Right renal cortex interstitium (tissue), 3 donors: ENCODE data around the gene ARL14EP. TPM values are rescaled to one million over a fixed set of nuclear protein-coding genes. Genes with fewer than 3 reads are reported as not detected.
A peak's percentile ranks its signal among the peaks of the same experiment; 100 is the strongest.

Experiments
- DNase-seq, 3 donors: peaks; one replicate each; pipeline ENCODE4 v3.0.0-alpha.2; 2013; ENCODE audit warnings: low read depth in 3 of 3, low spot score in 2 of 3
- polyA plus RNA-seq, 3 donors: library from polyadenylated mRNA; unstranded; fragments of 120-200 nt; gene quantifications; one replicate each; pipeline ENCODE4 v1.2.1, GENCODE V29; 2013; ENCODE audit not compliant: insufficient read length in 3 of 3

Gene ARL14EP
- polyA plus RNA-seq, 3 donors = 63.0 to 68.2 (median 63.4) TPM

DNA sequence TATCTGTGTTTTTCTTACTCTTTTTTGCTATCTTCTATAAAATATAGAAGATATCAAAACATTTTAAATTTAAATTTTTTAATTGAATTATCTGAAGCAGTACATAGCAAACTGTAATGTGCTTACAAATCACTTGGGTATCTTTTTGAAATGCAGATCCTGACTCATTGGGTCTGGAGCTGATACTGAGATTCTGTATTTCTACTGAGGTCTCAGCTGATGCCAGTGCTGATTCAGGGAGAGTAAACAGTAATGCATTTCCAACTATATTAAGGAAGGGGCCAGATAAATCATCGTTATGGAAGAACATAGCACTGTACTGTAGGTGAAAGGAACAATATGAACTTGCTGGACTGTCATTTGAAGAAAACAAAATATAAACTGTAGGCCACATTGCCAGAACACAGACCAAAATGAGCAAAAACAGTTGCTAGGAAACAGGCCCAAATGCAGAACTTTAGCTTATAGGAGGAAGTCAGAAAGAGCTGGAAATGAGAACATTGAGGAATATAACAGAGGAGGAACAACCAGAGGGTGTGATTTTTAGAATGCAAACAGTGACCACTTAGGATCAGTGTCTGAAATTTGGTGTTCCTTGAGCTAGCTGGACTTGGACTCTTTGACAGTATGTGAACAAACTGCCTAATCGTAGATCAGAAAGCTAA, 3.3 kb downstream of the ARL14EP start:
- DNase-seq = no peak

DNA sequence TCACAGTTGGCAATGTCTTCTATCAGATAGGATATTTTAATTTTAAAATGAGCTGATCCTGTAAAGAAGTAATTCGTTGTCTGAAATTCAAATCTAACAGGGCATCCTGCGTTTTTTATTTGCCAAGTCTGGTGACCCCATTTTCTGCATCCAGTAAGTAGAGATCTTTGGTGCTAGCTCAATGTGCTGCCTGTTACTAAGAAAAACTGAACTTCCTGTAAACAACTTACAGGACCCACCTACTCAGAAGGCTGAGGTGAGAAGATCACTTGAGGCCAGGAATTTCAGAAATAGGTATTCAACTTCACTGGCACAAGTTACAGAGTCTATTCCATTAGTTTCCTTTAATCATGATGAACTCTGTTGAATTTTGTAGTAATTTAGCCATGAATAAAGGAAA, 4.0 kb downstream of the ARL14EP start:
- DNase-seq = no peak

DNA sequence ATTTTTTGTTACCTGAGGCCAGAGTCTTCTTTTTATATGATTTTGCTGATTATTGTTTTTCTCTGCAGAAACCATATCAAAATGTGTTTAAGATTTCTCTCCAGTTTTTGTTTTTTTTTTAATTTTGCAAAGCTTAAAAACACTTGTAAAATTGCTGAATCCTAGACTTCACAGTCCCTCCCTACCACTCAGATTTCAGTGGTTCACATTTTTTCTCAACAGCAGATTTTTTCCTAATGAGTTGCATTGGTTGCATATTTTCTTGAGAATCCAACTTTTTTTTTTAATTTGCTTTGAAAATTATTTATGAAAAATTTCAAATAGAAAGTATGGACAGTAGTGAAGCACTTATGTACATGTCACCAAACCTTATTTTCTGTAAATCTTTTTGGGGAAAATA, 5.8 kb downstream of the ARL14EP start:
- no peak for DNase-seq

DNA sequence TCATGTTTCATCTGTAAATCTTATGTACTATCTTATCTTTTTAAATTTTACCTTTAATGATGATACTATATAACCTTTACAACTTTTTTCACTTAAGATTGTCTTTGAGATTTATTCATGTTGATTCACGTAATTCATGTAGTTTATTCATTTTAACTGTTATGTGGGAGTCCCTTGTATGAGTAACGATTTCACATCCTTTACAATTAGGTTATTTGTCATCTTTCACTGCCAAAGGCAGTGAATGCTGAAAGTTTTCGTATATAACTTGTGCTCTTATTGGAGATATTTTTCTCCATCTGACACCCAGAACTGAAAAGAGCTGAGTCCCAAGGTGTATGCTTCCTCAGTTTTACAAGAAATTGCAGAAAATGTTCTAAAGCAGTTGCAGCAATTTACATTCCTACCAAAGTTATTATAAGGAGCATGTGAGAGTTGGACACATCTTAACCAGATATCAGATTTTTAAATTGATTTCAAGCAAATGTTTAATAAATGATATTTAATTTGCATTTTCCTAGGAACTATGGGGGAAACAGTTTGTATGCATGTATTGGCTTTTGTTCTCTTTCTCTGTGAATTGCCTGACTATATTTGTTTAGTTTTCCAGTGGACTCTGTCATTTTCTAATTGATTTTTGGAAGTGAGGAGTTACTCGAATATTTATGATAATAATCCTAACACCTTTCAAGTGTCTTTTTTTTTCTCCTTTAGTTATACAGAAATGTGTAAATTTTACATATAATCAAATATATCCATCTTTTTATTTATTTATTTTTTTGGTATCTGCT, 6.4 kb downstream of the ARL14EP start:
- no peak for DNase-seq

DNA sequence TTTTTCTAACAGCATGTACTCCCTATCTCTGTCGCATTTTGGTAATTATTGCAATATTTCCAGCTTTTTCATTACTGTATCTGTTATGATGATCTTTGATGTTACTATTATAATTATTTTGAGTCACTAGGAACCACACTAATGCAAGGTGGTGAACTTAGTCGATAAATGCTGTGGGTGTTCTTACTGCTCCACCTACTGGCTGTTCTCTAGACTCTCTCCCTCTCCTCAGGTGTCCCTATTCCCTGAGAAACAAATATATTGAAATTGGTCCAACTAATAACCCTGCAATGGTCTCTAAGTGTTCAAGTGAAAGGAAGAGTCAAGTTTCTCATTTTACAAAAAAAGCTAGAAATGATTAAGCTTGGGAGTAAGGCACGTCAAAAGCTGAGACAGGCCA, 10.5 kb downstream of the ARL14EP start:
- DNase-seq = no peak

DNA sequence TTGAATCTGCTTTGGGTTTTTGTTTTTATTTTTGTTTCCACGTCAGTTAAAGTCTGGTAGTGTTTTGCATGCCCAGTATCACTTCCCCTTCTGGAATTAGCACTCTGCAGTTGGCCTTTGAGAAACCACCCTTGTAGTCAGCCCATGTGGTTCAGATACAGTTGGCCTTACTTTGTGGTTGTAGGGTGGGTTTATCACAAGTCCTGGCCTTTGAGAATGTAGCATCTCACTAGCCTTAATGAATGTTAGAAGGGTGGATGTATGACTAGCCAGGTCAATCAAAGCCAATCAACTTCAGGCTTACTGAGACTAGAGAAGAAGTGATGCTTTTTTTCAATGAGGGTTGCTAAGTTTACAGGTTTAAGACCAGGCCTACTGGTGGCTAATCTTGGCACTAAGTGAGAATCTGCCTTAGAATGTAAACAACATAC, 19.8 kb downstream of the ARL14EP start:
- DNase-seq = no peak

DNA sequence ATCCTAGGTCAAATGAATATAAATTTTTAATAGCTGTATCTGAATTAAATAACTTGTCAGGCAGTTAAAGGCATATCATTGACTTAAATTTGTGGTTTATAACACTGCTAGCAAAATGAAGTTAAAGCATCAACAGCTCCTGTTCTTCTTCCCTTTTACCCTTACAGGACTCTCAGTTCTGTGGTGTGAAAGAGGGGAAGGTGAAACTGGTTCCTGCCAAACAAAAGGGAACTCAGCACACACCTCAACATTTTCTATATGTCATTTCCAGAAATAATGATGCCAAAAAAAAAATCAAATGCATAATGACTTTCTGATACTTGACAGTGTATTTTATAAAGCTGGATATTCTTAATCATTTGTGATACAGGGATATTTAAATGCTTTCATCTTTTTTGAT, 21.2 kb downstream of the ARL14EP start:
- no peak for DNase-seq

DNA sequence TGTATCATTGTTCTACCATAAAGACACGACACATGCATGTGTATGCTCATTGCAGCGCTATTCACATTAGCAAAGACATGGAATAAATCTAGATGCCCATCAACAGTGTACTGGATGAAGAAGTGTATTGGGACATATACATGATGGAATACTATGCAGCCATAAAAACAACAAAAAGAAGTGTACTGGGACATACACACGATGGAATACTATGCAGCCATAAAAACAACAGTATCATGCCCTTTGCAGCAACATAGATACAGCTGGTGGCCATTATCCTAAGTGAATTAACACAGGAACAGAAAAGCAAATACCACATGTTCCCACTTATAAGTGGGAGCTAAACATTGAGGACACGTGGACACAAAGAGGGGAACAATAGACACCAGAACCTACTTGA, 22.7 kb downstream of the ARL14EP start:
- DNase-seq = no peak

DNA sequence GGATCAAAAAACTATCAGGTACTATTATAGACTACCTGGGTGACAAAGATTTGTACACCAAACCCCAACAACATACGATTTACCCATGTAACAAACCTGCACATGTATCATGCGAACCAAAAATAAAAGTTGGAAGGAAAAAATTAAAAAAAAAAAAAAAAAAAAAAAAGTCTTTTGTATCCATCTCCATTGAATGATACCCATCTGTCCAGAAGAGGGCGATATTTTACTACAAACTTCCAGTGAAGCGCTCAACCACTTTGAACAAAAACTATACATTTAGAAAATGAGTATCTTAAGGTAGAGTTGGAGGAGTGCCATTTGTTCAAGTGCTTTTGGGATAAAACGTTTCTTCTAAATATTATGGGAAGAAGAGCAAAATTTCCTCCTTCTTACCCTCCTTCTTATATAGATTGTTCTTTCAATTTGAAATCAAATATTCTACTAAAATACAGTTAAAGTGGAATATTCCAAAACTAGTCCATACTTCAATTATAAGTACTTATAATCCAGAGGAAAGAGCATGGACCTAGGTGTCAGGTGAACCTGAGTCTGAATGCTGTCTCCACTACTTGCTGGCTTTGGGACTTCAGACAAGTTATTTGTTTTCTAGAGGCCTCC, 23.3 kb downstream of the ARL14EP start:
- DNase-seq = peak; percentile 54 to 58 (median 56)

DNA sequence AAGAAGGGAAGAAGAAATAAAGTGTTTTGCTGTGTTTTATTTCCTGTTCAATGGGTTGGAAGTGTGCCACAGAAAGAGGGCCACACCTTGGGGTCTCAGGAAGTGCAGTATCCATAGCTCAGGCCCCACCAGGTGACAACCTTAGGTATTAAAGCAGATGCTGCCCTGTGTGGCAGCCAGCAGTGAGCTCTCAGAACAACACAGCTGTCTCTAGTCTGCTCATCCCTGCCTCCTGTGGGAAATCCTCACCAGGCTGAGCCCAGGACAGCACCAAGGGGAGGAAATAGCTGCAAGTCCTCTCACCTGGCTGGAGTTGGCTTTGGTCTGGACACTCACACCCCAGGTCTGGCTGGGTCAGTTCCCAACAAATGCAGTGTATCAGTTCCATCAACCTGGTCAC, 25.1 kb downstream of the ARL14EP start:
- no peak for DNase-seq

DNA sequence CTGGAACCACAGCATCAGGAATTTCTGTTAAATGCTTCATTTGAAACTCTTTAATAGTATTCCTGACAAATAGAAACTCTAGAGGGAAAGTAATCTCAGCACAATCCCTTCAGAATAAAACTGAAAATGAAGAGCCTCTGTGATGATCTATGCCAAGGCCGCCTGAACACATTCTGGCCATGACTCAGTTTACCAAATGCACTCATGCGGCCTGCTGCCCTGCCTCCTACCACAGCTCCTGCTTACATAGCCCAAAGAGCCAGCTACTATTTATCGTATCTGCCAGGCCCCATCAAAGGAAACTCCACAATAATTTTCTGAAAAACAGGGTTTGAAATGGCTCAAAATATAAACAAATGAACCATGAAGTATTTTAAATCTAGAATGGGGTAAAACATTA, 27.0 kb downstream of the ARL14EP start:
- DNase-seq = no peak

DNA sequence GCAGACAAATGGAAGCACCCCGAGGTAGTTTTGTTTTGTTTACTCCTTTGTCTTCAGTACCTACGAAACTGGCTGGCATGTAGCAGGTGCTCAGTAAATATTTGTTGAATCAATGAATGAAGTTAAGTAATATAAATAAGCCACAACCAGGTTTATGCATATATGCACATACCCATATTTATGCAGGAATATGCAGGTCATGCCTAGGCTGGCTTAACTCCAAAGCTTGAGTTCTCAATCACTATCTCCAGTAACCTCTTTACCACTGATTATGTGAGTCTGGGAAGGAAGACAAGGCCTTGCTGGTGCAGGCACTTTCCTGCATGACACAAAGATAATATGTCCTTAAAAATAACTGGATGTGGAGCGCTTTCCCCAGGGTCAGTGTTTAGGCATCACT, 27.5 kb downstream of the ARL14EP start:
- no peak for DNase-seq

DNA sequence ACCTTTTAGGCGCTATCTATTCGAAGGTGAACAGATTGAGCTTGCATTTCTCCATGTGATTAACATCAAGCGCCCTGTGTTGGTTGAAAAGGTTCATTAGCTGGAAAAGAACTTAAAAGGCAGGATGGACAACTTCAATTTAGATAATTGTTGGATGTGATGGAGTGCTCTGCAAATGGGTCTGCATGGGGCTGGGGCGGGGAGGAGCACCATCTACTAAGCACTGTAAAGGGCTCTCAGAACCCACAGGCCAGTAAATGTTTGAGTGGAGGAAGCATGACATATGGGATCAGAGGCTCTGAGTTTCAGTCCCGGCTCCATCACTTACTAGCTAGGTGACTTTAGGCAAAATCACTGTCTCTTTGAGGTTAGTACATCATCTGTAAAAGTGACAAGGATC, 28.2 kb downstream of the ARL14EP start:
- no peak for DNase-seq

DNA sequence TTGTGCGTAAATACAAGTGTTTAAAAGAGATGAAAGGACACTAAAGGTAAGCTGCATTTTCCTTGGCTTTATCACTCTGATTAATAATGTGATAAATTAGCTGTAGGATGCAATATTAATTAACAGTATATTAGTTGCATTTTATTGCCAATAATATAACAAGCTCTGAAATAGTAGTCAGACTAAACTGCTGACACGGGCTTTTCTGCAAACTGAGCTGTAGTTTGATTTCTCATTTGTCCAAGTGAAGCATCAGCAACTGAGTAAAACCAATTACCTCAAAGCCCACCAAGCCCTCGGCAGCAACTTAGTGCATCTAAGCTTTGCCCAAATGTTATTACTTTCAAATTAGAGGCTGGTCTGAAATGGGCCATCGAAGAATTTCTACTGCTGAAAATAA, 33.5 kb downstream of the ARL14EP start:
- no peak for DNase-seq

DNA sequence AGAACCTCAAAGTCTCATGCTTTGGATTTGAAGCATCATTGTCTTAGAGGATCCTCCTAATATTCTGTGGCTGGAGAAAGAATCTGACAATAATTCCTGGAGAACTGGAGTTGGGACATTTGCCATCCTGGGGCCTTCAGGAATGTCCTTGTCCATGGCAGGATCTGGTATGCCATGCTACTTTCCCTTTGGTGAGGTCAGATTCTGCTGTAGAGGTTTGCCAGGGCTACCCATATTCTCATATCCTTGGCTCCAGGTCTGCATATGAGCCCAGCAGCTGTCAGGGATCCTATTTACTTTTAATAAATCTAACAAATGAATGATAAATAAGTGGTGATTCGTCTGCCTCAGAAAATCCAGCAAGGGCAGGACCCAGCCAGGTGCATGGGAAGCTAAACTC, 35.0 kb downstream of the ARL14EP start:
- no peak for DNase-seq

DNA sequence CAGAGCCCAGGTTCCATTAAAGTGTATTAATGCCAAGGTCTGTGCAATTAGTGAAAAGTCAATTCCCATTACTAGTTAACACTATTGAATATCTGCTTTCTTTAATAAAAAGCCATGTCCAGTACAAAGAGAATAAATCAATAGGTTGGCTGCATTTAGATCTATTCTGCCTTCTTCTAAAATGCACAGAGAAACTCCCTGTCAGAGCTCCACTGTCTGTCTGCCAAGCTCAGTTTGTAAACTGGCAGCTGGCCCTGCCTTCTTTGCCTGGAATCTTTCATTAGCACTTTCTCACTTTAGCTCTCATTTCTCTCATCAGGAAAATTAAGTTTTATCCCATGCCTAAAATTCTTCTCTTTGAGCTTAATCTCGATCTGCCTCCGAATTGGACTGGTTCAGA, 35.6 kb downstream of the ARL14EP start:
- no peak for DNase-seq

DNA sequence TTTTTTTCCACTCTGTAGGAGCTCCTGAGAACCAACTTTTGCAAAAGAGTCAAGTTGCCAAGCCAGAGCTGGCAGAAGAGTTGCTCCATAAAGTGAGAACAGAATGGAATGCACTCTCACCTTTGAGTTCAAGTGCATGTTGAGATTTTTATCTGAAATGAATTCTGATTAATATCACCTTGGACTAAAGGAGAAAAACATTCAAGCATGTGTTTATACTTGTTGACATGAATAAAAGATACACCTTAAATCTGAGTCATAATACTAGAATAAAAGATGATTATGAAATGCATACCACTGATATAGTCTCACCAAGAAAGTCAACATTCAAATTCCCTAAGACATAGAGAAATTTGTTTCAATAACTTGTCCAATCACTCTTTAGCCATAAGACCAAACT, 37.8 kb downstream of the ARL14EP start:
- DNase-seq = no peak

DNA sequence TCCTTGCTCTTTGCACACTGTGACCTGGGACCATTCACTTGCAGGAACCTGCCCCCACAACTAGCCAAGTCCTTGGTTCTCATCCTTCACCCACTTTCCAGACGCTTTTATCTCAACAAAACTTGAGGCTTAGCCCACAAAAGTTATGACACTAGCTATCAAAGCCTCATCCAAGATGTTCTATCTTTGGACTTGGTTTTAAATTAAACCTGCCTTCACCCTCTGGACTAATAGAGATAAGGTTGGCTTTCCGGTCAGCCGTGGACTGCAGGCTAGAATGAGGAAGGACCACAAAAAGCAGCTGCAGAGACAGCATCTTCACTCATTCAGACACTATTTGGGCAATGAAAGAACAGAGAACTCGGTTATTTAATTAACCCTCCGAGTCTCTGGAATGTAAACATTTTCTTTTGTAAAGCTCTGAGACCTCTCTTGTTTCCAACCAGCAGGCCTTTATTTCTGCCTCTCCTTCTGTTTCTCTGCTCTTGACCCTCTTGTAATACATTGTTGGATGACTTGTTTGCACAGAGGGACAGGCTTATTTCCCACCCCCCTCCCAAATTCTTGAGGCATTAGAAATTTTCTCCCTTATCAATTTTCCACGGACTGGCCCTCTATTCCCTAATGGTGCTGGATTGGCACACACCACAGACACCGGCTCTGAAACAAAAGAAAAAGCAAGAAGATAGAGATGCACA, 41.4 kb downstream of the ARL14EP start:
- no peak for DNase-seq

DNA sequence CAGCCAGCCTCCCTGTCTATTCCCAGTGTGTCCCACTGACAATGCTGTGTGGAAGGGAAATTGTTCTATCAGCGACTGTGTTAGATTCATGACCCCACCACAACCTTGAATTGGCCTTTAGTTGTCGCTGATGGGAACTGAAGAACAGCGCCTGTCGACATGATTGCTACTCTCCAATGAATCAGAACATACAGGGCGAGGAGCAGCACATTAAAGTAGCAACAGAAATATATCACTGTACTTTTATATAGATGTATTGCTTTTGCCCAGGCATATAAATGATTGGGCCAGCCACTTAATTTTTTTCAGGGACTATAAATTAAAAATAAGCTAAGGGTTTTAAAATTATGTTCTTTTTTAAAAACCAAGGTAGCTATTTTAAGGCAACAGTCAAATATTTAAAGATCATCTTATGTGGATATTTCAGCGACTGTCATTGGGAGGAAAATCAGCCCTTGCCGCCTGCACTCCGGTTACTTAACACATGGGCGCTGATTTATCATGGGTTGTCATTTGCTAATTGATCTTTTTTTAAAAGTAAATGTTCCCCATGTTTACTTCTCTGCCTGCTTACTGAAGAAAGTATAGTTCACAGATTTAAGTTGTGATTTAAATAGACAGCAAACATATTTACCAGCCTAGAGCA, 42.1 kb downstream of the ARL14EP start:
- no peak for DNase-seq

DNA sequence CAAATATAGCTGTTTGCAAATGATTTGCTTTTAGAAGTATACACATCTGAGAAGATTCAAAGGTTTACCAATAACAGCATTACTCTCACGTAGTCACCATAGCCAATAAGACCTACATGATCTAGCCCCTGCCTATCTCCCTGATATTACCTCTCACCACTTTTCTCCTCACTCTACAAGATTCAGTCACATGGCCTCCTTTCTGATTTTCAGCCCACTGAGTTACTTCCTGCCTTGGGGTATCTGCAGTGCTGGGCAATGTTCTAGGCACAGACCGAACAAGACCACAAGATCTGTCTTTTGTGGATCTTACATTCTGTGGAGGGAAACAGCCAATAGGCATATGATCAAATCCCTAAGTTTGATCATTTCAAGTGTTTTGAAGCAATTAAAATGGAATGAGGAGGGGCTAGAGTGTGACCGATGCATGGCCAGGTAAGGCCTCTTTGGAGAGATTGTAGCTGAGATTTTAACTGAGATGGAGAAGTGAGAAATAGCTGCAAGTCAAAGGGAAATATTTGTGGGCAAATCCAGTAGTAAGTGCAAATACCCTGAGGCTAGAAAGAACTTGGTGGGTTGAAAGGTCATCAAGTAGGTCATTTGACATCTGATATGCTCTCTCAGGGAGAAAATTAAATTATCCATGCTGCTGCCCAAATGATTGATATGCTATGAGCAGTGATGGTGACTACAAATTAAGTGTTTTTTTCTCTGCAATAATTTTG, 43.1 kb downstream of the ARL14EP start:
- DNase-seq = no peak
